Fibroblast of lung (primary cell): ENCODE data around the gene CDNF. TPM values are rescaled to one million over a fixed set of nuclear protein-coding genes. Genes with fewer than 3 reads are reported as not detected.

ENCODE experiments used
- DNase-seq, 2 donors: peaks; one replicate each; pipeline versions ENCODE4 v3.0.0 to v3.0.0-alpha.2; 2010; ENCODE audit warnings: low read depth in 2 of 2
- H2AFZ ChIP-seq: 2 replicates; pipeline ENCODE4 v1.5.1; 2012; ENCODE audit warnings: low read length, control low read depth, inconsistent platforms
- H3K27ac ChIP-seq: 2 replicates; pipeline ENCODE4 v1.5.1; 2011; ENCODE audit warnings: low read length, control low read depth; ENCODE audit not compliant: insufficient read depth
- H3K27me3 ChIP-seq: 2 replicates; pipeline ENCODE4 v1.5.1; 2011; ENCODE audit warnings: mild to moderate bottlenecking, low read length; ENCODE audit not compliant: control insufficient read depth, insufficient read depth
- H3K36me3 ChIP-seq: 2 replicates; pipeline ENCODE4 v1.5.1; 2011; ENCODE audit warnings: low read length; ENCODE audit not compliant: control insufficient read depth, insufficient read depth
- H3K4me1 ChIP-seq: 2 replicates; pipeline ENCODE4 v1.5.1; 2011; ENCODE audit warnings: low read length; ENCODE audit not compliant: control insufficient read depth, insufficient read depth; ENCODE audit errors: extremely low read depth
- H3K4me2 ChIP-seq: 2 replicates; pipeline ENCODE4 v1.5.1; 2011; ENCODE audit warnings: low read length, control low read depth; ENCODE audit not compliant: insufficient read depth; ENCODE audit errors: extremely low read depth
- H3K4me3 ChIP-seq, 4 experiments: fragments of 200-600 bp in 1 of 4; sonication (generic) in 1 of 4; replicated peaks in 1 of 4; 2 replicates each; pipeline ENCODE4 v1.5.1; 2011 to 2016; ENCODE audit warnings: low read length in 4 of 4, low read depth in 3 of 4, mild to moderate bottlenecking in 3 of 4, control low read depth in 2 of 4, inconsistent platforms in 1 of 4, mixed read lengths in 1 of 4; ENCODE audit not compliant: insufficient read depth in 1 of 4; ENCODE audit errors: control extremely low read depth in 1 of 4
- H3K79me2 ChIP-seq: 2 replicates; pipeline ENCODE4 v1.5.1; 2012; ENCODE audit warnings: mild to moderate bottlenecking, low read length, inconsistent platforms; ENCODE audit not compliant: control insufficient read depth, insufficient read depth
- H3K9ac ChIP-seq: 2 replicates; pipeline ENCODE4 v1.5.1; 2011; ENCODE audit warnings: mild to moderate bottlenecking, low read length, control low read depth; ENCODE audit not compliant: insufficient read depth
- H3K9me3 ChIP-seq: 2 replicates; pipeline ENCODE4 v1.5.1; 2012; ENCODE audit warnings: low read depth, low read length; ENCODE audit not compliant: control insufficient read depth, insufficient read depth
- H4K20me1 ChIP-seq: 2 replicates; pipeline ENCODE4 v1.5.1; 2011; ENCODE audit warnings: low read length; ENCODE audit not compliant: control insufficient read depth, insufficient read depth; ENCODE audit errors: extremely low read depth
- CTCF ChIP-seq, 2 donors: IDR thresholded peaks in 1 of 2; conservative IDR thresholded peaks in 1 of 2; 1 replicate in 1 of 2; 2 replicates in 1 of 2; pipeline ENCODE4 v1.5.1; 2011 to 2012; ENCODE audit warnings: low read length in 2 of 2, control low read depth in 1 of 2, inconsistent platforms in 1 of 2, low read depth in 1 of 2, mild to moderate bottlenecking in 1 of 2
- EZH2 ChIP-seq: IDR thresholded peaks from 2 replicates; pipeline ENCODE4 v1.5.1; 2012; ENCODE audit warnings: low read length, control low read depth, mild to moderate bottlenecking; ENCODE audit errors: missing control alignments
- polyA plus RNA-seq, 2 donors: library from polyadenylated mRNA; depleted of rRNA in 1 of 2; stranded (reverse) in 1 of 2; unstranded in 1 of 2; fragments of >200 nt; gene quantifications; 2 replicates each; pipeline ENCODE4 v1.2.1, GENCODE V29; 2011 to 2012; ENCODE audit warnings: missing spikeins in 1 of 2
- total RNA-seq: library from RNA; depleted of rRNA; stranded (reverse); fragments of >200 nt; gene quantifications from 2 replicates; pipeline ENCODE4 v1.2.1, GENCODE V29; 2014

Gene CDNF
- total and polyA plus RNA-seq, 2 donors (not counting 1 experiment from before 2014, with no cell fraction given), result 1.2 to 3.4 TPM

- H2AFZ ChIP-seq, result no peak overlapping the region
- peak overlapping the region; percentile 57 for H3K4me2 ChIP-seq
- no peak overlapping the region for H3K27ac ChIP-seq
- H3K4me1 ChIP-seq, result peaks cover 7% of the 10 kb centered on the region
- H4K20me1 ChIP-seq, result no peaks in the 10 kb centered on the region
- no peak for TF ChIP-seq EZH2
- TF ChIP-seq CTCF (conservative IDR thresholded peaks at IDR 0.05 in 1 of 2, IDR thresholded peaks at IDR 0.05 in 1 of 2; ENCODE audit: low read depth in 1 of 2, low read length in 2 of 2), result no peak
- H3K9me3 ChIP-seq, result no peaks in the 10 kb centered on the region
- H3K79me2 ChIP-seq, result peaks cover 65% of the 10 kb centered on the region
- no peak for DNase-seq
- no peaks in the 10 kb centered on the region for H3K36me3 ChIP-seq
- H3K27me3 ChIP-seq, result no peaks in the 10 kb centered on the region
- H3K9ac ChIP-seq, result no peak overlapping the region
- peak overlapping the region; percentile 82 to 91 (median 84) for H3K4me3 ChIP-seq
These were observed 42.0 kb upstream of the CDNF start for GRCh38 chr10:14879928-14880193.

- peak; percentile 5 to 13 for DNase-seq
- Histone ChIP-seq H3K79me2 (peaks cover 60% of the 10 kb centered on the region), H3K4me3 (peak overlapping the region; percentile 82 to 91 (median 84)), H3K36me3 (no peaks in the 10 kb centered on the region), H4K20me1 (no peaks in the 10 kb centered on the region), H3K27me3 (no peaks in the 10 kb centered on the region), H3K4me1 (peaks cover 7% of the 10 kb centered on the region), H3K9ac (peak overlapping the region; percentile 76), H3K4me2 (peak overlapping the region; percentile 57), H2AFZ (peak overlapping the region; percentile 63), H3K27ac (peak overlapping the region; percentile 69), H3K9me3 (no peaks in the 10 kb centered on the region)
- no peak for TF ChIP-seq CTCF (conservative IDR thresholded peaks at IDR 0.05 in 1 of 2, IDR thresholded peaks at IDR 0.05 in 1 of 2; ENCODE audit: low read depth in 1 of 2, low read length in 2 of 2)
- TF ChIP-seq EZH2, result no peak
These were observed 41.5 kb upstream of the CDNF start for GRCh38 chr10:14879124-14879927.

- H3K4me3 ChIP-seq, result peak within 1 kb of the TSS; percentile 84 to 95 (median 90)
- peak within 1 kb of the TSS; percentile 57 for H3K4me2 ChIP-seq
- peaks cover 54% of the 10 kb centered on the region for H3K79me2 ChIP-seq
- H3K27ac ChIP-seq, result peak within 1 kb of the TSS; percentile 96
- H4K20me1 ChIP-seq, result no peaks in the 10 kb centered on the region
- TF ChIP-seq CTCF (conservative IDR thresholded peaks at IDR 0.05 in 1 of 2, IDR thresholded peaks at IDR 0.05 in 1 of 2; ENCODE audit: low read depth in 1 of 2, low read length in 2 of 2) (peak in 1 of 2 donors; percentile 2), EZH2 (no peak)
- H3K36me3 ChIP-seq, result no peaks in the 10 kb centered on the region
- no peaks in the 10 kb centered on the region for H3K9me3 ChIP-seq
- no peaks in the 10 kb centered on the region for H3K27me3 ChIP-seq
- peak; percentile 92 to 94 for DNase-seq
- H2AFZ ChIP-seq, result peak within 1 kb of the TSS; percentile 91
- peaks cover 7% of the 10 kb centered on the region for H3K4me1 ChIP-seq
- peak within 1 kb of the TSS; percentile 96 for H3K9ac ChIP-seq
These were observed 40.7 kb upstream of the CDNF start, which contains the start of gene SUV39H2 for GRCh38 chr10:14878266-14879123. SUV39H2 (plus strand) TSS chr10:14878866; CDS start chr10:14878889, 23 bp downstream.
